Muscle of leg (tissue), 11 donors: Measurements from ENCODE around the gene TMEM267. TPM values are rescaled to one million over a fixed set of nuclear protein-coding genes. Genes with fewer than 3 reads are reported as not detected.
A peak's percentile ranks its signal among the peaks of the same experiment; 100 is the strongest.
"Not testable (repeated sequence)": the region's sequence is repeated elsewhere in the genome, so short reads cannot be mapped to it uniquely, and the experiment has no call there.

ENCODE experiments used
- DNase-seq: peaks from one replicate; pipeline ENCODE4 v3.0.0; 2013
- H3K27ac ChIP-seq: one replicate; pipeline ENCODE4 v1.5.1; 2013; ENCODE audit warnings: mild to moderate bottlenecking, low read length, control low read depth
- H3K27me3 ChIP-seq: one replicate; pipeline ENCODE4 v1.6.1; 2013; ENCODE audit warnings: low read length; ENCODE audit not compliant: control insufficient read depth, insufficient read depth
- H3K36me3 ChIP-seq: one replicate; pipeline ENCODE4 v1.6.1; 2013; ENCODE audit warnings: low read length; ENCODE audit not compliant: control insufficient read depth, insufficient read depth
- H3K4me1 ChIP-seq: one replicate; pipeline ENCODE4 v1.6.1; 2013; ENCODE audit warnings: low read length; ENCODE audit not compliant: control insufficient read depth, insufficient read depth
- H3K4me3 ChIP-seq: one replicate; pipeline ENCODE4 v1.5.1; 2013; ENCODE audit warnings: low read length, control low read depth
- H3K9me3 ChIP-seq: replicated peaks from 2 replicates; pipeline ENCODE4 v1.6.1; 2013; ENCODE audit warnings: low read depth, low read length; ENCODE audit not compliant: control insufficient read depth
- WGBS: methylation state at CpG from one replicate; pipeline ENCODE4 v1.1.5; 2013; ENCODE audit warnings: missing lambda C conversion rate; ENCODE audit not compliant: insufficient coverage; 5-methylcytosine and 5-hydroxymethylcytosine counted together
- polyA plus RNA-seq, 8 donors: library from polyadenylated mRNA; unstranded; fragments of 120-200 nt; gene quantifications; one replicate each; pipeline versions ENCODE4 v1.2.1 to v1.2.3, GENCODE V29; 2013; ENCODE audit warnings: inconsistent platforms in 1 of 8, low replicate concordance in 1 of 8; ENCODE audit not compliant: insufficient read length in 8 of 8, insufficient read depth in 1 of 8
- total RNA-seq: library from RNA; stranded (reverse); fragments of 120-200 nt; gene quantifications from one replicate; pipeline ENCODE4 v1.2.4, GENCODE V29; 2013

The TMEM267 gene
- total and polyA plus RNA-seq, 9 donors, result 7.8 to 9.1 (median 8.2) TPM

DNA sequence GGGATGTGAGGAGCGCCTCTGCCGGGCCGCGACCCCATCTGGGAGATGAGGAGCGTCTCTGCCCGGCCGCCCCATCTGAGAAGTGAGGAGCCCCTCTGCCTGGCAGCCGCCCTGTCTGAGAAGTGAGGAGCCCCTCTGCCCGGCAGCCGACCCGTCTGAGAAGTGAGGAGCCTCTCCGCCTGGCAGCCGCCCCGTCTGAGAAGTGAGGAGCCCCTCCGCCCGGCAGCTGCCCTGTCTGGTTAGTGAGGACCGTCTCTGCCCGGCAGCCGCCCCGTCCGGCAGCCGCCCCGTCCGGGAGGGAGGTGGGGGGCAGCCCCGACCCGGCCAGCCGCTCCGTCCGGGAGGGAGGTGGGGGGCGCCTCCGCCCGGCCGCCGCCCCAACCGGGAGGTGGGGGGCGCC is 27.4 kb upstream of the TMEM267 start:
- not testable (repeated sequence) for H3K27me3 ChIP-seq, H3K36me3 ChIP-seq, H3K4me3 ChIP-seq, H3K9me3 ChIP-seq, DNase-seq, H3K27ac ChIP-seq, H3K4me1 ChIP-seq
- WGBS, result 95% methylated on average over 24 of the region's 36 CpGs

DNA sequence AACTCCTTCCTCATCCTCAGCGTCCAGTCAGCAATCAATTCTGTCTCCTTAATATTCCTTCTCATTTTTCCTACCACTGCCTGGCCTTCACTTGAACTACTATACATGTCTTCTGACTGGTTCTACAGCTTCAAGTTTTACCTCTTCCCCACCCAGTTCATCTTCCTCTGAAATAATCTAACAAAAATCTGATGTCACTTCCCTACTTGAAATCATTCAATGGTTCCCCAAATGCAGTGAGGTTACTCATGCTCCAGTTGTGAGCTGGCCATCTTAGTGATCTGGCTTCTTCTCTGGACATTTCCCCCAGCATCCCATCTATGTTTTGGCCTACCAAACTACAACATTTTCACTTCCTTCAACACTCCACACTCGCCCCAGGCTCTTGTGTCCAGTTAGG is 14.9 kb upstream of the TMEM267 start:
- Histone ChIP-seq H3K9me3 (no peaks in the 10 kb centered on the region), H3K36me3 (no peaks in the 10 kb centered on the region), H3K4me3 (no peak overlapping the region), H3K27me3 (no peaks in the 10 kb centered on the region), H3K27ac (no peak overlapping the region), H3K4me1 (no peaks in the 10 kb centered on the region)
- no peak for DNase-seq
- 100% methylated on average over 1 of the region's 2 CpGs for WGBS

DNA sequence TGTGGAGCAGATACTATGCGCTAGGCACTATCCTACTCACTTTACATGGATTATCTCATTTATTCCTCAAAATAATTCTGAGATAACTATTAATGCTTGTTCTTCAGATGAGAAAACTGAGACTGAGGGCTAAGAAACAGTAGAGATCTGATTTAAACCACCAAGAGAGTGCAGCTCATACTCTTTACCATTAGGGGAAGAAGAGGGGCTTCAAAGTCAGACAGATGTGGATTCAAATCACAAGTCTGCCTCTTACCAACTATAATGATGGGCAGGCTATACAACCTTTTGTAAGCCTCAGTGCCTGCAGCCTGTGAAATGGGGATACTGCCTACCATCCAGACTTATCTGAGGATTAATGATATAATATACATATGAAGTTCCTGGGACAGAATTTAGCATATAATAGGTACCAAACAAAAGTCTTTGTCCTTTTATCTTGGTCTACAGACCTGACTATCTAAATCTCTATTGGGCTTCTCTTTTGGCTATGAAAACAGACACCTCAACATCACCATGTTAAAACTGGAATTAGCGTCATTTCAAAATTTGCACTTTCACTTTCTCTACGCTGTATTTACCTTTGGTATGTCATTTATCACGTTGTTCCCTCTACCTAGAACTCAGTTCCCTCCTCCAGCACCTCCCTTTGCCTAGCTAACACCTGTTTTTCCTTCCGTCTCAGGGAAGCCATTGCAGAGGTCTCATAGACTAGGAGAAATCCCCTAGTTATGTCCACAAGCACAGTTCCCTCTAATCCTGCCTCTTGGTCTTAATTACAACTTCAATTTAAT is 13.8 kb upstream of the TMEM267 start:
- WGBS, result 100% methylated on average over 3 of the region's 5 CpGs
- Histone ChIP-seq H3K4me1 (no peaks in the 10 kb centered on the region), H3K27me3 (no peaks in the 10 kb centered on the region), H3K4me3 (no peak overlapping the region), H3K36me3 (no peaks in the 10 kb centered on the region), H3K27ac (no peak overlapping the region), H3K9me3 (no peaks in the 10 kb centered on the region)
- no peak for DNase-seq

DNA sequence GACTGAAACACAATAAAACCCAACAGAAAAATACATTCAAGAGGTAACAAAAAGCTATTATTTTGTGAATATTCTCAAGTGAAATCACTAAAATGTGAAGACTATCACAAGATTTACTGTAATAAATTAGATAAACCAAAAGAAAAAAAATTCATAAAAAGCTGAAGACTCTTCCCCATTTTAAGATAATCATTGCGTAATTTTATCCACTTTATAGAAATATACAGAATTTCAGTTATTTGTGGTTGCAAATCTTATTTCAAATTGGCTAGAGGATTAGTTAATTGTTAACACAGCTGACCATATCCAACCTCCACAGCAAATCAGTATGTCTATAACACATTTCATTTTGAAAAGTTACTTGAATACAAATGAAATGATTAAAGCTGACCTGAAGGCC is 7.7 kb upstream of the TMEM267 start:
- Histone ChIP-seq H3K36me3 (no peaks in the 10 kb centered on the region), H3K4me1 (no peaks in the 10 kb centered on the region), H3K9me3 (no peaks in the 10 kb centered on the region), H3K27ac (no peak overlapping the region), H3K4me3 (no peak overlapping the region), H3K27me3 (no peaks in the 10 kb centered on the region)
- WGBS, result no CpG with 5 or more reads among the region's 1 CpG
- no peak for DNase-seq

DNA sequence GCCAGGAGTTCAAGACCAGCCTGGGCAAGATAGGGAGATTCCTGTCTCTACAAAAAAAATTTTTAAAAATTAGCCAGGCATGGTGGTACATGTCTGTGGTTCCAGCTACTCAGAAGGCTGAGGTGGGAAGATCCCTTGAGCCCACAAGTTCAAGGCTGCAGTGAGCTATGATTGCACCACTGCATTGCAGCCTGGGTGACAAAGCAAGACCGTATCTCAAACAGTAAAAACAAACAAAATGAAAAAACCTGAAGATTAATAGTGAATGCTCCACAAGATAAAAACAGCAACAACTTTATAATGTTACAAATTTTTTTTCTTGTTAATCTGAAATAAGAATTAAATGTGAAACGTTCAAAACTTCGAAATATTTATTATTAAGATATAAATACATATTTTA is 2.7 kb upstream of the TMEM267 start:
- no CpG with 5 or more reads among the region's 3 CpGs for WGBS
- Histone ChIP-seq H3K27ac (no peak overlapping the region), H3K4me1 (peaks cover 3% of the 10 kb centered on the region), H3K4me3 (no peak overlapping the region), H3K9me3 (no peaks in the 10 kb centered on the region), H3K36me3 (no peaks in the 10 kb centered on the region), H3K27me3 (no peaks in the 10 kb centered on the region)
- no peak for DNase-seq

DNA sequence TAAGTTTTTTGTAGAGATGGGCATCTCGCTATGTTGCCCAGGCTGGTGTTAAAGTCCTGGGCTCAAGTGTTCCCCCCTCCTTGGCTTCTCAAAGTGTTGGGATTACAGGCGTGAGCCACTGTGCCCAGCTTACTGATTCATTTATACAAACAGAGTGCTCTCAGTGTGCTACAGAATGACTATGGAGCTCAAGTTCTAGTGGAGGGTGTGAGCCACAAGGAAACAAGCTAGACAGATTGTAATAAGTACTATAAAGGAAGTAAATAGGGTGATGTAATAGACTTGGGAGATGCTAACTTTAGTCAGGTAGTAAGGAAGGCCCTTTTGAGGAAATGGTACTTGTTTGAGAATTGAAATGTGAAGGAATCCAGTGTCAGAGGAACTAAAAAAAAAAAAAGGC is 1.7 kb upstream of the TMEM267 start:
- no peaks in the 10 kb centered on the region for H3K9me3 ChIP-seq
- peak; percentile 1 for DNase-seq
- no peak overlapping the region for H3K4me3 ChIP-seq
- H3K4me1 ChIP-seq, result peaks cover 3% of the 10 kb centered on the region
- no peaks in the 10 kb centered on the region for H3K36me3 ChIP-seq
- 100% methylated on average over 2 of the region's 2 CpGs for WGBS
- no peaks in the 10 kb centered on the region for H3K27me3 ChIP-seq
- no peak overlapping the region for H3K27ac ChIP-seq

DNA sequence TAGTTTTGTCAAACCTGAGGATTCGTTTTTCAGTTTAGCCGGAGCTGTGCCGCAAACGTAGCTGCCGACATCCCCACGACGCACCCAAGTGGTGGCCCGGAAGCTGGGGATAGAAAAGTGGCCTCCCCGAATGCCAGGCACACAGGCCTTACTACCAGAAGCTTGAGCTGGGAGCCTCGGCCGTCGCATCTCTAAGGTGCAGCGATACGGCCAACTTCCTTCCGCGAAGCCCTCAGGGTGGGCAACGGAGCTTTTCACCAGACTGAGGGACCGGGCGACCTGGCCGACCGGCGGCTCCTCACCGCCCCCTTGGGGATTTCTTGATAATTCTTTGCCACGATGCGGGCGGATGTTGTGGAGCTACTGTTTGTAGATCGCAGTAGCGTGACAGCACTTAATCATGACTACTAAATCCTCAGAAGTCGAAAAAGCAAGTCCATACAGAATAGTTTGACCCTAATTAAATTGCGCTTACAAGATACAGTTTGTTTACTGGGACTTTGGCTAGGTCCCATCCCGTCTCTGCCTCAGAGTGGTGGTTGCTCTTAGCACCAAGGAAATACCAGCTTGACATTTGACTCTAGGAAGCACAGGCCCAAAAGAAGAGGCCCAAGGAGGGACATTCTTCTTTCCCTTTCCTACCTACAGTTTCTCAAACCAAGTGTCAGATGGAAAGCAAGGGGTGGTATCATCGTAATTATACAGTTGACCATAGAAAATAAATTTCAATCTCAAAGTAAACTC is 613 bp upstream of the TMEM267 start:
- H3K27me3 ChIP-seq, result no peaks in the 10 kb centered on the region
- H3K36me3 ChIP-seq, result no peaks in the 10 kb centered on the region
- peak overlapping the region; percentile 82 for H3K4me3 ChIP-seq
- under 1% methylated on average over 21 of the region's 32 CpGs for WGBS
- DNase-seq, result peak; percentile 89
- H3K27ac ChIP-seq, result peak overlapping the region; percentile 99
- no peaks in the 10 kb centered on the region for H3K9me3 ChIP-seq
- H3K4me1 ChIP-seq, result peaks cover 3% of the 10 kb centered on the region

DNA sequence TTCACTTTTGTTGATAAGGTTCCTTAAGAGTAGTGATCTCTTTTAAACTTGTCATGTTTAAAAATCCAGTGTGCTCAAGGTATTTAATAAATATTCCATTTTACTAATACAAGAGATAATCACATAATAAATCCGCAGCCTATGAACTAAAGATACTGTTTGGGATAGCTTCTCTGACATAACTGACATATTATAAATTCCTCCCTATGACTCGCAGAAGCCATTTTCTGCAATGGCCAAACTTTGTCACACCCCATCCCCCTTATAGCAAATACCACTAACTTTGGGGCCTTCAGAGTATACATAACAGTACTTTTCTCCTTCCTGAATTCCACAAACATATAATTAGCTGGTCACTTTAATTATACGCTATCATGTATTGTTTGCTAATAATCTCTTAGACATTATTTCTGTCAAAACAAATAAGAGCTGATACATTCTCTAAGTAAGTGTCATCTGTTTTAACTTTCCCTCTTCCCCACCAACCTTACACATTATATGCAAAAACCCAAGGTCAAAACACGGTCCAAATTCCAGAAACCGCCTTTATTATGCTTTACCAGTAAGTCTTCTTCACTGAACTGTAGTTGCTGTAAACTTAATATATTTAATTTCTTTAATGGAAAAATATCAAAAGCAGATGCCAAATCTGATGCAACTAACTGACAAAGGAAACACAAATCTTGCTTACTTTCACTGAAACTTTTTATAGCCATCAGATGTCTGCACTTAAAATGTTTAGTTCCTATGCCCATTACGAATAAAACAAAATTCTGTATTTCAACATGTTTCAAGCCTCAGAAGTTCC is 971 bp downstream of the TMEM267 start:
- Histone ChIP-seq H3K36me3 (no peaks in the 10 kb centered on the region), H3K27ac (peak overlapping the region; percentile 99), H3K4me1 (peaks cover 3% of the 10 kb centered on the region), H3K4me3 (peak overlapping the region; percentile 82), H3K27me3 (no peaks in the 10 kb centered on the region), H3K9me3 (no peaks in the 10 kb centered on the region)
- peak; percentile 11 for DNase-seq
- WGBS, result 57% methylated on average over 1 of the region's 6 CpGs

DNA sequence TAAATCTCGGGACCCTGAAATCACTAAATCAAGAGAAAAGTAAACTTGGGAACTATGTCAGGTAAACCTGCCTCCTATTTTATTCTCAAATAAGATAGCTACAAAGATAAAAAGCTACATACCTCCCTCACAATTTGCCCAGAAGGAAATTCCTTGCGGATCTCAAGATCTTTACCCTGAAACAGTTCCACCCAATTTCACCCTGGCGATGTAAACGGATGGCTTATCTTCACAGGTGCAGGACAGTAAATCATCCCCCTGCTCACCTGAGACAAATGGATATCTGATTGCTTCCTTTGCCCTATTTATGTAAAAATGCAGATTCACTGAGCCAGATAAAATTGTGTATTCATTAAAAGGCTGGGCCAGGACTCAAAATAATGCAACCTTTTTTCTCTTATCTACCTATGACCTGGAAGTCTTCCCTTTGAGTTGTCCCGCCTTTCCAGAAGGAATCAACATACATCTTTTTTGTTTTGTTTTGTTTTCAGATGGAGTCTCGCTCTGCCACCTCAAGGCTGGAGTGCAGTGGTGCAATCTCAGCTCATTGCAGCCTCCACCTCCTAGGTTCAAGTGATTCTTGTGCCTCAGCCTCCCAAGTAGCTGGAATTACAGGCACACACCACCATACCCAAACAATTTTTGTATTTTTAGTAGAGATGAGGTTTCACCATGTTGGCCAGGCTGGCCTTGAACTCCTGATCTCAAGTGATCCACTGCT is 13.8 kb downstream of the TMEM267 start:
- H3K4me1 ChIP-seq, result no peaks in the 10 kb centered on the region
- no peak overlapping the region for H3K27ac ChIP-seq
- H3K36me3 ChIP-seq, result no peaks in the 10 kb centered on the region
- H3K27me3 ChIP-seq, result no peaks in the 10 kb centered on the region
- H3K4me3 ChIP-seq, result no peak overlapping the region
- WGBS, result 86% methylated on average over 4 of the region's 6 CpGs
- peaks cover 29% of the 10 kb centered on the region for H3K9me3 ChIP-seq
- DNase-seq, result no peak
